ENCODE measurements around the gene ARHGEF16.

Gene ARHGEF16

GRCh38 chr1:3425486-3426215 lies 28.8 kb upstream of the ARHGEF16 start:
- DNase-seq (ENCODE audit: low spot score) (no peak), ATAC-seq (ENCODE audit: low read depth) (no peak)
- H3K27ac ChIP-seq (ENCODE audit: poor library complexity, severe bottlenecking): no peak overlapping the region
- H3K4me3 ChIP-seq (ENCODE audit: severe bottlenecking): no peak overlapping the region
- no peak for TF ChIP-seq CTCF (IDR thresholded peaks at IDR 0.05; ENCODE audit: poor library complexity, severe bottlenecking)
- H3K9me3 ChIP-seq (ENCODE audit: severe bottlenecking): no peaks in the 10 kb centered on the region
- no peaks in the 10 kb centered on the region for H3K4me1 ChIP-seq (ENCODE audit: insufficient read depth, poor library complexity, severe bottlenecking)
- peaks cover 1% of the 10 kb centered on the region for H3K27me3 ChIP-seq (ENCODE audit: insufficient read depth, poor library complexity, severe bottlenecking)
- no peaks in the 10 kb centered on the region for H3K36me3 ChIP-seq (ENCODE audit: low read depth)

- H3K27me3 ChIP-seq (ENCODE audit: insufficient read depth, poor library complexity, severe bottlenecking): no peaks in the 10 kb centered on the region
- H3K4me3 ChIP-seq (ENCODE audit: severe bottlenecking): no peak overlapping the region
- DNase-seq (ENCODE audit: low spot score) (no peak), ATAC-seq (ENCODE audit: low read depth) (no peak)
- H3K9me3 ChIP-seq (ENCODE audit: severe bottlenecking): no peaks in the 10 kb centered on the region
- H3K4me1 ChIP-seq (ENCODE audit: insufficient read depth, poor library complexity, severe bottlenecking): no peaks in the 10 kb centered on the region
- H3K27ac ChIP-seq (ENCODE audit: poor library complexity, severe bottlenecking): no peak overlapping the region
- H3K36me3 ChIP-seq (ENCODE audit: low read depth): no peaks in the 10 kb centered on the region
- no peak for TF ChIP-seq CTCF (IDR thresholded peaks at IDR 0.05; ENCODE audit: poor library complexity, severe bottlenecking)
Observed at GRCh38 chr1:3426956-3427535, 27.4 kb upstream of the ARHGEF16 start.

GRCh38 chr1:3427711-3428704 lies 26.5 kb upstream of the ARHGEF16 start:
- no peak overlapping the region for H3K4me3 ChIP-seq (ENCODE audit: severe bottlenecking)
- H3K27ac ChIP-seq (ENCODE audit: poor library complexity, severe bottlenecking): no peak overlapping the region
- no peak for TF ChIP-seq CTCF (IDR thresholded peaks at IDR 0.05; ENCODE audit: poor library complexity, severe bottlenecking)
- no peaks in the 10 kb centered on the region for H3K36me3 ChIP-seq (ENCODE audit: low read depth)
- no peaks in the 10 kb centered on the region for H3K4me1 ChIP-seq (ENCODE audit: insufficient read depth, poor library complexity, severe bottlenecking)
- no peak for DNase-seq (ENCODE audit: low spot score)
- no peaks in the 10 kb centered on the region for H3K27me3 ChIP-seq (ENCODE audit: insufficient read depth, poor library complexity, severe bottlenecking)
- ATAC-seq (ENCODE audit: low read depth): no peak
- no peaks in the 10 kb centered on the region for H3K9me3 ChIP-seq (ENCODE audit: severe bottlenecking)

- Histone ChIP-seq H3K4me3 (ENCODE audit: severe bottlenecking) (no peak overlapping the region), H3K36me3 (ENCODE audit: low read depth) (no peaks in the 10 kb centered on the region), H3K9me3 (ENCODE audit: severe bottlenecking) (no peaks in the 10 kb centered on the region), H3K27me3 (ENCODE audit: insufficient read depth, poor library complexity, severe bottlenecking) (no peaks in the 10 kb centered on the region), H3K27ac (ENCODE audit: poor library complexity, severe bottlenecking) (no peak overlapping the region), H3K4me1 (ENCODE audit: insufficient read depth, poor library complexity, severe bottlenecking) (no peaks in the 10 kb centered on the region)
- DNase-seq (ENCODE audit: low spot score): no peak
- no peak for ATAC-seq (ENCODE audit: low read depth)
- TF ChIP-seq CTCF (IDR thresholded peaks at IDR 0.05; ENCODE audit: poor library complexity, severe bottlenecking): no peak
Observed at GRCh38 chr1:3428899-3429298, 25.6 kb upstream of the ARHGEF16 start.
